ENCODE results near the gene JAKMIP1.

- TF ChIP-seq CTCF (IDR thresholded peaks at IDR 0.05): no peak
- no peak for TF ChIP-seq POLR2A (IDR thresholded peaks at IDR 0.05)
- TF ChIP-seq EP300 (IDR thresholded peaks at IDR 0.05): no peak
These were observed 104.5 kb downstream of the JAKMIP1 start for GRCh38 chr4:6095897-6096296.
